ENCODE measurements around the gene ZHX3. TPM values are rescaled to one million over a fixed set of nuclear protein-coding genes. Genes with fewer than 3 reads are reported as not detected.

ZHX3 gene
- total and polyA plus RNA-seq, 10 donors, result 1.6 to 26.7 (median 12.3) TPM

DNA sequence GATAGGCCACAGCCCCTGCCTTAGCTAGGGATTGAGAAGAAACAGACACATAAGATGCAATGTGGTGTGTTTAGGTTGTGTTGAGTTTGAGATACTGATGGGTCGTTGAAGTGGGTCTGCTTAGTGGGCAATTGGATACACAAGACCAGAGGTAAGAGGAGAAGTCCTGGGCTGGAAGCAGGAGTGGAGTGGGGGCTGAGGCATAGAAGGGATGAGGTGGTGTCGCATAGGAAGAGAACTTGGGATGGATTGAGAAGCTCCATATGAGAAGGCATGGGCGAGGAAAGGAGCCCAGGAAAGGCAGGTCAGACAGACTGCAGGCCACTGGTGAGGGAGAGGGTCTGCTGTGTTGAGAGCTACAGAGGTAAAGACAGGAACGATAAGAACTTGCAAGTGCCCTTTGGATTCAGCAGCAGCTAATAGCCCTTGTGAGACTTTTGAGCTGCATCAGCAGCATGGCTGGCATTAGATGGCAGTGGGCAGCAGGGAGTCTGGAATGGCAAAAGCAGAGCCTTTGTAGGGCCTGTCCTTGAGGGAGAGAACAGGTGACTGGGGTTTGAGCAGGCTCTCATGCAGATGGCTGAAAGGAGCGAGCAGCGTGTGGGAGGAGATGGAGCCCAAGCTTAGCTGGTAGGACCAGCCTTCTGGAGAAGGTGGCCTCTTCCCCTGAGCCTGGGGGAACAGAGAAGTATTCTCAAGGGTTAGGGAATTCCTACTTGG lies 147.0 kb downstream of the ZHX3 start:
- TF ChIP-seq, protein P1, sequence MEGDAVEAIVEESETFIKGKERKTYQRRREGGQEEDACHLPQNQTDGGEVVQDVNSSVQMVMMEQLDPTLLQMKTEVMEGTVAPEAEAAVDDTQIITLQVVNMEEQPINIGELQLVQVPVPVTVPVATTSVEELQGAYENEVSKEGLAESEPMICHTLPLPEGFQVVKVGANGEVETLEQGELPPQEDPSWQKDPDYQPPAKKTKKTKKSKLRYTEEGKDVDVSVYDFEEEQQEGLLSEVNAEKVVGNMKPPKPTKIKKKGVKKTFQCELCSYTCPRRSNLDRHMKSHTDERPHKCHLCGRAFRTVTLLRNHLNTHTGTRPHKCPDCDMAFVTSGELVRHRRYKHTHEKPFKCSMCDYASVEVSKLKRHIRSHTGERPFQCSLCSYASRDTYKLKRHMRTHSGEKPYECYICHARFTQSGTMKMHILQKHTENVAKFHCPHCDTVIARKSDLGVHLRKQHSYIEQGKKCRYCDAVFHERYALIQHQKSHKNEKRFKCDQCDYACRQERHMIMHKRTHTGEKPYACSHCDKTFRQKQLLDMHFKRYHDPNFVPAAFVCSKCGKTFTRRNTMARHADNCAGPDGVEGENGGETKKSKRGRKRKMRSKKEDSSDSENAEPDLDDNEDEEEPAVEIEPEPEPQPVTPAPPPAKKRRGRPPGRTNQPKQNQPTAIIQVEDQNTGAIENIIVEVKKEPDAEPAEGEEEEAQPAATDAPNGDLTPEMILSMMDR (IDR thresholded peaks at IDR 0.05 in 8 of 11, conservative IDR thresholded peaks at IDR 0.05 in 3 of 11), result no peak
- TF ChIP-seq POLR2A (IDR thresholded peaks at IDR 0.05), result no peak
- no peak for TF ChIP-seq POLR2AphosphoS5 (IDR thresholded peaks at IDR 0.05)
- DNase-seq, result peak; percentile 23
- Histone ChIP-seq H3K27ac (peak overlapping the region in 1 of 8 donors; percentile 11), H3K9me3 (no peaks in the 10 kb centered on the region), H3K27me3 (replicated peaks in 1 of 7) (no peaks in the 10 kb centered on the region), H3K4me3 (no peak overlapping the region), H3K36me3 (peaks cover 0 to 100% (median 86%) of the 10 kb centered on the region in 6 donors), H3K4me1 (peaks cover 6 to 36% (median 19%) of the 10 kb centered on the region in 6 donors)
- 92 to 97% (median 96%) methylated on average over 6 of the region's 6 CpGs for WGBS, 5 donors
- intact Hi-C loops (cut with DNase I; ENCODE audit: low total_unique reads), result loop anchor here (10.0 kb wide), 1 partner anchor 54 kb away; no protein-coding TSS in a partner anchor

DNA sequence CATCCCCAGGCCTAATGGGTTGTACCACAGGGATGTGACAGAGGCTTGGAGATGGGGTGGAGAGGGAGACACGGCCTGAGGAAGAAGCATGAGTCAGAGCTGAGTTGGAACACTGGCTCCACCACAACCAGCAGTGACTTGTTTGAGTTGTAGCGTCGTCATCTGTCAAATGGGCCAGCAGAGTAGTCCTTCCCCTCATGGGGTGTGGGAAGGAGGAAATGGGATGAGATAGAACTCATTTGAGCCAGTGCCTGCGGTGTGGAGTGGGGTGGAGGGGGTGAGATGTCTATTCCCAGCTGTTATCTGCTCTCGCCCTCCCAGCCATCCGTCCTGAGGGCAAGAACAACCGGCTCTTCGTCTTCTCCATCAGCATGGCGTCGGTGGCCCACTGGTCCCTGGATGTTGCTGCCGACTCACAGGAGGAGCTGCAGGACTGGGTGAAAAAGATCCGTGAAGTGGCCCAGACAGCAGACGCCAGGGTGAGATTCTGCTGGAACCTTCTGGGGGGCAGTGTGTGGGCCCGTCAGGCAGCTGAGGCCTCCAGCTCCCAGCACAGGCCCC lies 147.7 kb downstream of the ZHX3 start:
- H3K4me3 ChIP-seq, result no peak overlapping the region
- peak overlapping the region in 1 of 8 donors; percentile 11 for H3K27ac ChIP-seq
- intact Hi-C loops (cut with DNase I; ENCODE audit: low total_unique reads), result loop anchor here (10.0 kb wide), 1 partner anchor 55 kb away; no protein-coding TSS in a partner anchor
- 91 to 97% (median 94%) methylated on average over 13 to 14 of the region's 14 CpGs for WGBS, 5 donors
- TF ChIP-seq POLR2AphosphoS5 (IDR thresholded peaks at IDR 0.05), result peak in 1 of 3 donors; percentile 45
- no peak for TF ChIP-seq POLR2A (IDR thresholded peaks at IDR 0.05)
- TF ChIP-seq, protein P1 (IDR thresholded peaks at IDR 0.05 in 8 of 11, conservative IDR thresholded peaks at IDR 0.05 in 3 of 11), result no peak
- H3K4me1 ChIP-seq, result peaks cover 6 to 36% (median 19%) of the 10 kb centered on the region in 6 donors
- H3K27me3 ChIP-seq (replicated peaks in 1 of 7), result no peaks in the 10 kb centered on the region
- peaks cover 0 to 100% (median 87%) of the 10 kb centered on the region in 6 donors for H3K36me3 ChIP-seq
- DNase-seq, result peak; percentile 41
- no peaks in the 10 kb centered on the region for H3K9me3 ChIP-seq

DNA sequence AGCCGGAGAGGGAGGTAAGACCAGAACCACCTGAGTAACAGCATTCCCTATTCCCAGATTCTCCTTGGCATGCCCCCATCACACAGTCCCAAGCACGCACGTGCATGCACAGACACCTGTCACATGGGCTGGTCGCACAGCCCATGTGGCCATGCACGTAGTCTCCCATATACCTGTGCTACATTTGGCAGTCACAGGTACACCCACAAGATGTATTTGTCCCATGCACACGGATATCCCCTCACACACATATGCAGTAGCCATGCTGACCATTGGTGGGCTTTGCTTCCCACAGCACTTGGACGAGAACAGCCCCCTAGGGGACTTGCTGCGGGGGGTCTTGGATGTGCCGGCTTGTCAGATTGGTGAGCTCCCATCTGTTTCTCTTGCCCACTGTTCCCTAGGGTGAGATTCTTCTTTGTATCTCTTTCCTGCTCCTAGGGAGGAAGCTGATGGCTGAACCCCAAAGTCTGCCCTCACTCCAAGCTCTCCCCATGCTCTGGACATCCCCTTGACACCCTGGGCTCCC lies 148.3 kb downstream of the ZHX3 start:
- intact Hi-C loops (cut with DNase I; ENCODE audit: low total_unique reads), result no loop called here
- Histone ChIP-seq H3K36me3 (peaks cover 0 to 100% (median 87%) of the 10 kb centered on the region in 6 donors), H3K4me3 (no peak overlapping the region), H3K4me1 (peaks cover 6 to 36% (median 19%) of the 10 kb centered on the region in 6 donors), H3K27ac (no peak overlapping the region), H3K27me3 (replicated peaks in 1 of 7) (no peaks in the 10 kb centered on the region), H3K9me3 (no peaks in the 10 kb centered on the region)
- no peak for DNase-seq
- 91 to 94% (median 94%) methylated on average over 9 of the region's 9 CpGs for WGBS, 5 donors
- TF ChIP-seq POLR2AphosphoS5 (IDR thresholded peaks at IDR 0.05), result peak in 1 of 3 donors; percentile 15
- TF ChIP-seq POLR2A (IDR thresholded peaks at IDR 0.05), result no peak

DNA sequence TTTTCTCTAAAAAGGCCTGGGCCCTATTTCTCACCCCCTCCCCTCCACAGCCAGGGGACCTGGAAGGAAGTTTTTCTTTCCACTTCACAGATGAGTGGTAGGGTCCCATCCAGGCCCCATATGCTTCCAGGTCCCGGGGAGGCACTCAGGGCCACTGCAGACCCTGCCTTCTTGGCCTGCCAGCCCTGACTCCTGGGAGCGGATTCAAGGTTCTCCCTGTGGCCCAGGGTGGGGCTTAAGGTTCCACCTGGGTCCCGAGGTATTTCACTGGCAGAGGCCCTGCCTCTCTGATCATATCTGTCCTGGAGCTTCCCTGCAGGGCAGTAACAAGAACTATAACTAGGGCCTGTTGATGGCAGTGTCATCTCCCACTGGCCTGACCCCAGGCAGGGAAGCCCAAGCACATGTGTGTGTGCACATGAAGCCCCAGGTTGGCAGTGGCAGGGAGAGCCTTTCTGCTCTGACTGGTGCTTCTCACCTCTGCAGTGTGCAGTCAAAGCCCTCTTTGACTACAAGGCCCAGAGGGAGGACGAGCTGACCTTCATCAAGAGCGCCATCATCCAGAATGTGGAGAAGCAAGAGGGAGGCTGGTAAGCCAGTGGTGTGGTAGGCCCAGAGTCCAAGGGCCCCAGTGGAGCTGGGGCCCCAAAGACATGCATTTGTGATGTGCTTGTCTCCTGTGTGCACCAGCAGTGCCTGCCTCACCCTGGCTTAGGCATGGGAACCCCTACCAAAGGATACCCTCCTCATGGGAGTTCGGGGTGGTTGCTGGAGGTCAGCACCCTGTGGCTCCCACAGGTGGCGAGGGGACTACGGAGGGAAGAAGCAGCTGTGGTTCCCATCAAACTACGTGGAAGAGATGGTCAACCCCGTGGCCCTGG lies 149.0 kb downstream of the ZHX3 start:
- DNase-seq, result peak; percentile 57
- 88 to 96% (median 89%) methylated on average over 8 to 10 of the region's 10 CpGs for WGBS, 5 donors
- Histone ChIP-seq H3K27ac (no peak overlapping the region), H3K4me1 (peaks cover 6 to 36% (median 19%) of the 10 kb centered on the region in 6 donors), H3K27me3 (replicated peaks in 1 of 7) (no peaks in the 10 kb centered on the region), H3K36me3 (peaks cover 0 to 100% (median 87%) of the 10 kb centered on the region in 6 donors), H3K4me3 (no peak overlapping the region), H3K9me3 (no peaks in the 10 kb centered on the region)
- TF ChIP-seq, protein P1 (IDR thresholded peaks at IDR 0.05 in 8 of 11, conservative IDR thresholded peaks at IDR 0.05 in 3 of 11), result no peak
- no peak for TF ChIP-seq POLR2AphosphoS5 (IDR thresholded peaks at IDR 0.05)
- TF ChIP-seq POLR2A (IDR thresholded peaks at IDR 0.05), result no peak
- intact Hi-C loops (cut with DNase I; ENCODE audit: low total_unique reads), result no loop called here

All from spleen (tissue), 11 donors.